IMR-90 (cell line): Measurements from ENCODE around the gene PKD1L1.

Experiments
- CEBPB ChIP-seq: IDR thresholded peaks from 2 replicates; pipeline ENCODE4 v1.6.1; 2012; ENCODE audit warnings: low read depth, low read length, improper control_type of control experiment
- CHD1 ChIP-seq: IDR thresholded peaks from 2 replicates; pipeline ENCODE4 v1.6.1; 2012; ENCODE audit warnings: low read depth, low read length, improper control_type of control experiment
- CTCF ChIP-seq: conservative IDR thresholded peaks from 2 replicates; pipeline ENCODE4 v1.5.1; 2012; ENCODE audit warnings: mild to moderate bottlenecking, low read depth, low read length, improper control_type of control experiment
- MAFK ChIP-seq: IDR thresholded peaks from 2 replicates; pipeline ENCODE4 v1.6.1; 2012; ENCODE audit warnings: low read depth, low read length, improper control_type of control experiment
- POLR2A ChIP-seq: IDR thresholded peaks from 2 replicates; pipeline ENCODE4 v1.6.1; 2012; ENCODE audit warnings: mild to moderate bottlenecking, low read depth, low read length
- RAD21 ChIP-seq: IDR thresholded peaks from 2 replicates; pipeline ENCODE4 v1.6.1; 2012; ENCODE audit warnings: low read length, improper control_type of control experiment
- RCOR1 ChIP-seq: IDR thresholded peaks from 2 replicates; pipeline ENCODE4 v1.6.1; 2012; ENCODE audit warnings: mild to moderate bottlenecking, low read length, improper control_type of control experiment; ENCODE audit not compliant: insufficient replicate concordance
- RFX5 ChIP-seq: IDR thresholded peaks from 2 replicates; pipeline ENCODE4 v1.8.0; 2012; ENCODE audit warnings: low read depth, mild to moderate bottlenecking, low read length, moderate library complexity
- SMC3 ChIP-seq: fragments of 150-350 bp; IDR thresholded peaks from 2 replicates; pipeline ENCODE4 v1.6.1; 2016; ENCODE audit warnings: low read depth, mild to moderate bottlenecking, antibody characterized with exemption, low read length, moderate library complexity
- TF ChIP-seq, protein P1 (sequence below): fragments of 150-350 bp; IDR thresholded peaks from 2 replicates; pipeline ENCODE4 v1.6.1; 2017; ENCODE audit warnings: mild to moderate bottlenecking, antibody characterized with exemption, low read length, low read depth

GRCh38 chr7:47967708-47968107, 19.4 kb upstream of the PKD1L1 start:
- no peak for TF ChIP-seq CTCF
- TF ChIP-seq, protein P1, sequence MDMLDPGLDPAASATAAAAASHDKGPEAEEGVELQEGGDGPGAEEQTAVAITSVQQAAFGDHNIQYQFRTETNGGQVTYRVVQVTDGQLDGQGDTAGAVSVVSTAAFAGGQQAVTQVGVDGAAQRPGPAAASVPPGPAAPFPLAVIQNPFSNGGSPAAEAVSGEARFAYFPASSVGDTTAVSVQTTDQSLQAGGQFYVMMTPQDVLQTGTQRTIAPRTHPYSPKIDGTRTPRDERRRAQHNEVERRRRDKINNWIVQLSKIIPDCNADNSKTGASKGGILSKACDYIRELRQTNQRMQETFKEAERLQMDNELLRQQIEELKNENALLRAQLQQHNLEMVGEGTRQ, result no peak
- TF ChIP-seq POLR2A, result no peak
- TF ChIP-seq SMC3, result no peak
- TF ChIP-seq CEBPB, result no peak
- TF ChIP-seq RAD21, result no peak
- no peak for TF ChIP-seq RFX5
- no peak for TF ChIP-seq MAFK
- no peak for TF ChIP-seq RCOR1
- no peak for TF ChIP-seq CHD1
